Measurements from ENCODE around the gene SLC11A2.
"Not testable (repeated sequence)": the region's sequence is repeated elsewhere in the genome, so short reads cannot be mapped to it uniquely, and the experiment has no call there.

Gene SLC11A2

GRCh38 chr12:50991291-50991690, 34.9 kb downstream of the SLC11A2 start:
- in situ Hi-C loops (cut with MboI; ENCODE audit: low sequenced_read_pairs): no loop called here

- in situ Hi-C loops (cut with MboI; ENCODE audit: low sequenced_read_pairs): no loop called here
Observed at GRCh38 chr12:50990791-50991190, 35.4 kb downstream of the SLC11A2 start.

- in situ Hi-C loops (cut with MboI; ENCODE audit: low sequenced_read_pairs): no loop called here
Observed at GRCh38 chr12:50990147-50990727, 35.9 kb downstream of the SLC11A2 start.

GRCh38 chr12:50988871-50989270, 37.3 kb downstream of the SLC11A2 start:
- in situ Hi-C loops (cut with MboI; ENCODE audit: low sequenced_read_pairs): no loop called here

- in situ Hi-C loops (cut with MboI; ENCODE audit: low sequenced_read_pairs): no loop called here
Observed at GRCh38 chr12:50988051-50988450, 38.1 kb downstream of the SLC11A2 start.

- in situ Hi-C loops (cut with MboI; ENCODE audit: low sequenced_read_pairs): no loop called here
Observed at GRCh38 chr12:50986966-50987737, 39.0 kb downstream of the SLC11A2 start.

- in situ Hi-C loops (cut with MboI; ENCODE audit: low sequenced_read_pairs): no loop called here
Observed at GRCh38 chr12:50985322-50985721, 40.9 kb downstream of the SLC11A2 start.

- in situ Hi-C loops (cut with MboI; ENCODE audit: low sequenced_read_pairs): no loop called here
Observed at GRCh38 chr12:50984586-50985298, 41.4 kb downstream of the SLC11A2 start.

GRCh38 chr12:50981319-50982239, 44.6 kb downstream of the SLC11A2 start:
- in situ Hi-C loops (cut with MboI; ENCODE audit: low sequenced_read_pairs): no loop called here

- in situ Hi-C loops (cut with MboI; ENCODE audit: low sequenced_read_pairs): no loop called here
Observed at GRCh38 chr12:50980545-50980944, 45.6 kb downstream of the SLC11A2 start.

GRCh38 chr12:50979369-50980052, 46.7 kb downstream of the SLC11A2 start:
- in situ Hi-C loops (cut with MboI; ENCODE audit: low sequenced_read_pairs): no loop called here

- in situ Hi-C loops (cut with MboI; ENCODE audit: low sequenced_read_pairs): no loop called here
Observed at GRCh38 chr12:50971946-50972345, 54.2 kb downstream of the SLC11A2 start.

GRCh38 chr12:50964432-50964831, 61.8 kb downstream of the SLC11A2 start:
- in situ Hi-C loops (cut with MboI; ENCODE audit: low sequenced_read_pairs): no loop called here

- in situ Hi-C loops (cut with MboI; ENCODE audit: low sequenced_read_pairs): no loop called here
Observed at GRCh38 chr12:50961708-50962107, 64.5 kb downstream of the SLC11A2 start.

GRCh38 chr12:50960130-50960529, 66.1 kb downstream of the SLC11A2 start:
- in situ Hi-C loops (cut with MboI; ENCODE audit: low sequenced_read_pairs): no loop called here

- in situ Hi-C loops (cut with MboI; ENCODE audit: low sequenced_read_pairs): no loop called here
Observed at GRCh38 chr12:50955697-50956096, 70.5 kb downstream of the SLC11A2 start.

GRCh38 chr12:50955288-50955687, 70.9 kb downstream of the SLC11A2 start:
- in situ Hi-C loops (cut with MboI; ENCODE audit: low sequenced_read_pairs): no loop called here

- in situ Hi-C loops (cut with MboI; ENCODE audit: low sequenced_read_pairs): not testable (repeated sequence)
Observed at GRCh38 chr12:50954789-50955188, 71.4 kb downstream of the SLC11A2 start.

GRCh38 chr12:50953047-50953446, 73.1 kb downstream of the SLC11A2 start:
- in situ Hi-C loops (cut with MboI; ENCODE audit: low sequenced_read_pairs): no loop called here

GRCh38 chr12:50952510-50952909, 73.7 kb downstream of the SLC11A2 start, which contains the start of gene HIGD1C:
Gene HIGD1C, plus strand, starts transcription at chr12:50952544. Its CDS starts 1,455 bp downstream, at chr12:50953999.
- in situ Hi-C loops (cut with MboI; ENCODE audit: low sequenced_read_pairs): no loop called here

All from HL-60/S4 treated with retinoic acid at 250 ng/mL for 4 days and 3 days (cell line).